ENCODE results near the gene SMAD6.

Gene SMAD6

GRCh38 chr15:66784174-66784573, 82.1 kb downstream of the SMAD6 start:
- H3K27ac ChIP-seq = no peak overlapping the region
- TF ChIP-seq ZFX (IDR thresholded peaks at IDR 0.05) (no peak), CTCF (conservative IDR thresholded peaks at IDR 0.05) (no peak)

GRCh38 chr15:66785637-66786036, 83.6 kb downstream of the SMAD6 start:
- H3K27ac ChIP-seq = no peak overlapping the region
- TF ChIP-seq CTCF (conservative IDR thresholded peaks at IDR 0.05) = no peak
- no peak for TF ChIP-seq ZFX (IDR thresholded peaks at IDR 0.05)

- H3K27ac ChIP-seq = no peak overlapping the region
- TF ChIP-seq ZFX (IDR thresholded peaks at IDR 0.05) = no peak
- TF ChIP-seq CTCF (conservative IDR thresholded peaks at IDR 0.05) = no peak
Measured at GRCh38 chr15:66786222-66786621, 84.2 kb downstream of the SMAD6 start.

GRCh38 chr15:66786708-66787488, 84.9 kb downstream of the SMAD6 start:
- TF ChIP-seq ZFX (IDR thresholded peaks at IDR 0.05) (no peak), CTCF (conservative IDR thresholded peaks at IDR 0.05) (no peak)

GRCh38 chr15:66787489-66787871, 85.4 kb downstream of the SMAD6 start:
- no peak overlapping the region for H3K27ac ChIP-seq
- TF ChIP-seq ZFX (IDR thresholded peaks at IDR 0.05) (no peak), CTCF (conservative IDR thresholded peaks at IDR 0.05) (no peak)

More at GRCh38 chr15:66786708-66787488, 84.9 kb downstream of the SMAD6 start:
- no peak overlapping the region for H3K27ac ChIP-seq

GRCh38 chr15:66788024-66788423, 86.0 kb downstream of the SMAD6 start:
- TF ChIP-seq ZFX (IDR thresholded peaks at IDR 0.05) (no peak), CTCF (conservative IDR thresholded peaks at IDR 0.05) (no peak)
- H3K27ac ChIP-seq = no peak overlapping the region

- H3K27ac ChIP-seq = no peak overlapping the region
- no peak; the same call in 1 of the 2 replicates for TF ChIP-seq CTCF (conservative IDR thresholded peaks at IDR 0.05)
- no peak for TF ChIP-seq ZFX (IDR thresholded peaks at IDR 0.05)
Measured at GRCh38 chr15:66789029-66790025, 87.3 kb downstream of the SMAD6 start.
